Natural killer cell (primary cell): ENCODE data around the gene NUDT3. TPM values are rescaled to one million over a fixed set of nuclear protein-coding genes. Genes with fewer than 3 reads are reported as not detected.

ENCODE experiments used
- ATAC-seq, 3 donors: fragments of 150-1000 bp in 2 of 3; fragments of 200-7000 bp in 1 of 3; cut with Tn5 transposase; 1 replicate in 1 of 3; 2 replicates in 2 of 3; pipeline ENCODE4 v1.10.0; 2021; ENCODE audit warnings: mild to moderate bottlenecking in 2 of 3, moderate library complexity in 2 of 3
- DNase-seq, 2 donors: peaks; one replicate each; pipeline versions ENCODE4 v3.0.0 to v3.0.0-alpha.2; 2013 to 2021; ENCODE audit warnings: mixed read lengths in 1 of 2
- H3K27ac ChIP-seq: one replicate; pipeline ENCODE4 v1.5.1; 2013; ENCODE audit warnings: mild to moderate bottlenecking, low read length
- H3K27me3 ChIP-seq: one replicate; pipeline ENCODE4 v1.6.1; 2013; ENCODE audit warnings: low read length; ENCODE audit not compliant: control insufficient read depth, insufficient read depth
- H3K36me3 ChIP-seq: one replicate; pipeline ENCODE4 v1.6.1; 2013; ENCODE audit warnings: low read length; ENCODE audit not compliant: control insufficient read depth, insufficient read depth
- H3K4me1 ChIP-seq: one replicate; pipeline ENCODE4 v1.6.1; 2013; ENCODE audit warnings: low read length; ENCODE audit not compliant: control insufficient read depth, insufficient read depth
- H3K4me3 ChIP-seq: one replicate; pipeline ENCODE4 v1.5.1; 2013; ENCODE audit warnings: low read length
- H3K9me3 ChIP-seq: one replicate; pipeline ENCODE4 v1.6.1; 2013; ENCODE audit warnings: low read length; ENCODE audit not compliant: control insufficient read depth, insufficient read depth
- H3K27ac Mint-ChIP-seq, 2 donors: one replicate each; pipeline ENCODE4 v1.8.0; 2022; ENCODE audit warnings: mild to moderate bottlenecking in 2 of 2, mixed read lengths in 2 of 2, moderate library complexity in 1 of 2
- H3K27me3 Mint-ChIP-seq, 2 donors: one replicate each; pipeline ENCODE4 v1.8.0; 2022; ENCODE audit warnings: low read depth in 2 of 2, mixed read lengths in 2 of 2
- H3K36me3 Mint-ChIP-seq: one replicate; pipeline ENCODE4 v1.8.0; 2022; ENCODE audit warnings: mixed read lengths
- H3K4me1 Mint-ChIP-seq, 2 donors: one replicate each; pipeline ENCODE4 v1.8.0; 2022; ENCODE audit warnings: mixed read lengths in 2 of 2
- H3K4me3 Mint-ChIP-seq: one replicate; pipeline ENCODE4 v1.8.0; 2022; ENCODE audit warnings: mild to moderate bottlenecking, moderate library complexity, mixed read lengths
- H3K9me3 Mint-ChIP-seq, 2 donors: one replicate each; pipeline ENCODE4 v1.8.0; 2022; ENCODE audit warnings: mixed read lengths in 2 of 2
- WGBS: methylation state at CpG from one replicate; pipeline ENCODE4 v1.1.7; 2013; ENCODE audit warnings: missing lambda C conversion rate; ENCODE audit not compliant: insufficient coverage; 5-methylcytosine and 5-hydroxymethylcytosine counted together
- intact Hi-C: fragments of 100-400 bp; cut with micrococcal nuclease; formaldehyde crosslinking; loops from one replicate; pipeline ENCODE4 v1.14.2; 2022
- total RNA-seq, 4 donors: library from RNA; stranded (reverse); fragments of 120-200 nt in 1 of 4; gene quantifications; one replicate each; pipeline versions ENCODE4 v1.2.3 to v1.2.4, GENCODE V29; 2013 to 2022
- TF ChIP-seq, protein P1 (sequence below): fragments of 200-600 bp; IDR thresholded peaks from one replicate; pipeline ENCODE4 v1.8.0; 2022; ENCODE audit warnings: antibody characterized with exemption

Gene NUDT3
- total RNA-seq, 3 donors from 2014 or later (not counting 1 experiment from before 2014, with no cell fraction given): 22.0 to 26.3 (median 26.1) TPM

GRCh38 chr6:34232901-34233300, 159.6 kb downstream of the NUDT3 start:
- DNase-seq (no peak), ATAC-seq (no peak)
- Histone ChIP-seq H3K27me3 (no peaks in the 10 kb centered on the region), H3K36me3 (no peaks in the 10 kb centered on the region), H3K4me1 (peaks cover 15% of the 10 kb centered on the region), H3K9me3 (no peaks in the 10 kb centered on the region), H3K27ac (no peak overlapping the region), H3K4me3 (no peak overlapping the region)
- Mint-ChIP-seq H3K27me3 (no peaks in the 10 kb centered on the region), H3K27ac (peak overlapping the region in 1 of 2 donors; percentile 85), H3K9me3 (no peaks in the 10 kb centered on the region), H3K36me3 (no peaks in the 10 kb centered on the region), H3K4me1 (peaks cover 12 to 13% of the 10 kb centered on the region in 2 donors), H3K4me3 (no peak overlapping the region)
- intact Hi-C loops: no loop called here
- WGBS: 88% methylated on average over 5 of the region's 5 CpGs
- TF ChIP-seq, protein P1, sequence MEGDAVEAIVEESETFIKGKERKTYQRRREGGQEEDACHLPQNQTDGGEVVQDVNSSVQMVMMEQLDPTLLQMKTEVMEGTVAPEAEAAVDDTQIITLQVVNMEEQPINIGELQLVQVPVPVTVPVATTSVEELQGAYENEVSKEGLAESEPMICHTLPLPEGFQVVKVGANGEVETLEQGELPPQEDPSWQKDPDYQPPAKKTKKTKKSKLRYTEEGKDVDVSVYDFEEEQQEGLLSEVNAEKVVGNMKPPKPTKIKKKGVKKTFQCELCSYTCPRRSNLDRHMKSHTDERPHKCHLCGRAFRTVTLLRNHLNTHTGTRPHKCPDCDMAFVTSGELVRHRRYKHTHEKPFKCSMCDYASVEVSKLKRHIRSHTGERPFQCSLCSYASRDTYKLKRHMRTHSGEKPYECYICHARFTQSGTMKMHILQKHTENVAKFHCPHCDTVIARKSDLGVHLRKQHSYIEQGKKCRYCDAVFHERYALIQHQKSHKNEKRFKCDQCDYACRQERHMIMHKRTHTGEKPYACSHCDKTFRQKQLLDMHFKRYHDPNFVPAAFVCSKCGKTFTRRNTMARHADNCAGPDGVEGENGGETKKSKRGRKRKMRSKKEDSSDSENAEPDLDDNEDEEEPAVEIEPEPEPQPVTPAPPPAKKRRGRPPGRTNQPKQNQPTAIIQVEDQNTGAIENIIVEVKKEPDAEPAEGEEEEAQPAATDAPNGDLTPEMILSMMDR: no peak

DNA sequence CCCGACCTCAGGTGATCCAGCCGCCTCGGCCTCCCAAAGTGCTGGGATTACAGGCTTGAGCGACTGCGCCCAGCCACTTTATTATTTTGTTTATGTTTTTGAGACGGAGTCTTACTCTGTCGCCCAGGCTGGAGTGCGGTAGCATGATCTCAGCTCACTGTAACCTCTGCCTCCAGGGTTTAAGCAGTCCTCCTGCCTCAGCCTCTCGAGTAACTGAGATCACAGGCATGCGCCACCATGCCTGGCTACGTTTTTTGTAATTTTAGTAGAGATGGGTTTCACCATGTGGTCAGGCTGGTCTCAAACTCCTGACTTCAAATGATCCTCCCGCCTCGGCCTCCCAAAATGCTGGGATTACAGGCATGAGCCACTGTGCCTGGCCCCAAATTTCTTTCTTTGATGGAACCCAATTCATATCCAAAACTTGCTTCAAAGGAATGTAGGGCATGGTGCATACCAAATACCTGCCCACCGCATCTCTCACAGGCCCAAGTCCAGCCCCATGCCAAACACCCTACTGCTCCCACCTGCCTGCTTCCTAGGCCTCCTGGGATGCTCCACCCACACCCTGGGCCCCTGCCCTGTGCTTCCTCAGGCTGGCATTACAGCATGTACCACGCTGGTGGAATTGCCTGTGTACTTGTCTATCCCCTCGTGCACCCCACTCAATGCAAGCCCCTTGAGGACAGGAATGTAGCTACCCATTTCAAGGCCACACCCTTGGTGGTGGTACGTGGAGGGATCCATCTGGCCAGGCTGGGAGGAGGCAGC, 160.7 kb downstream of the NUDT3 start:
- Mint-ChIP-seq H3K27me3 (no peaks in the 10 kb centered on the region), H3K4me1 (peaks cover 12 to 13% of the 10 kb centered on the region in 2 donors), H3K4me3 (no peak overlapping the region), H3K9me3 (no peaks in the 10 kb centered on the region), H3K36me3 (no peaks in the 10 kb centered on the region), H3K27ac (peak overlapping the region in 1 of 2 donors; percentile 52)
- Histone ChIP-seq H3K27ac (no peak overlapping the region), H3K36me3 (no peaks in the 10 kb centered on the region), H3K27me3 (no peaks in the 10 kb centered on the region), H3K9me3 (no peaks in the 10 kb centered on the region), H3K4me3 (no peak overlapping the region), H3K4me1 (peaks cover 24% of the 10 kb centered on the region)
- WGBS: 96% methylated on average over 17 of the region's 17 CpGs
- DNase-seq (no peak), ATAC-seq (no peak)
- intact Hi-C loops: no loop called here
- TF ChIP-seq, protein P1: no peak

- 72% methylated on average over 5 of the region's 5 CpGs for whole genome bisulfite sequencing
- Histone ChIP-seq H3K9me3 (no peaks in the 10 kb centered on the region), H3K27ac (no peak overlapping the region), H3K4me3 (no peak overlapping the region), H3K4me1 (peaks cover 20% of the 10 kb centered on the region), H3K36me3 (no peaks in the 10 kb centered on the region), H3K27me3 (no peaks in the 10 kb centered on the region)
- H3K9me3 Mint-ChIP-seq: no peaks in the 10 kb centered on the region
- H3K36me3 Mint-ChIP-seq: no peaks in the 10 kb centered on the region
- TF ChIP-seq, protein P1: no peak
- DNase-seq (no peak), ATAC-seq (no peak)
- H3K27ac Mint-ChIP-seq: peak overlapping the region in 1 of 2 donors; percentile 43
- peaks cover 2 to 9% of the 10 kb centered on the region in 2 donors for H3K4me1 Mint-ChIP-seq
- H3K27me3 Mint-ChIP-seq: no peaks in the 10 kb centered on the region
- intact Hi-C loops: no loop called here
- H3K4me3 Mint-ChIP-seq: no peak overlapping the region
Measured at GRCh38 chr6:34230653-34231371, 161.7 kb downstream of the NUDT3 start.
